GM23248 (cell line): ENCODE data around the gene MARS2. TPM values are rescaled to one million over a fixed set of nuclear protein-coding genes. Genes with fewer than 3 reads are reported as not detected.

Experiments
- DNase-seq: peaks from one replicate; pipeline ENCODE4 v3.0.0-alpha.2; 2015
- H2AFZ ChIP-seq: fragments of 200-600 bp; sonication (generic); 2 replicates; pipeline ENCODE4 v1.6.1; 2016; ENCODE audit warnings: antibody characterized with exemption
- H3F3A ChIP-seq: fragments of 200-600 bp; sonication (generic); 2 replicates; pipeline ENCODE4 v1.6.1; 2016; ENCODE audit warnings: mild to moderate bottlenecking, antibody characterized with exemption, mixed run types; ENCODE audit not compliant: insufficient read depth
- H3K27ac ChIP-seq: fragments of 200-600 bp; sonication (generic); 2 replicates; pipeline ENCODE4 v1.5.1; 2016; ENCODE audit warnings: mild to moderate bottlenecking
- H3K27me3 ChIP-seq: fragments of 200-600 bp; sonication (generic); replicated peaks from 2 replicates; pipeline ENCODE4 v1.6.1; 2016; ENCODE audit warnings: mild to moderate bottlenecking; ENCODE audit not compliant: insufficient read depth
- H3K36me3 ChIP-seq: fragments of 200-600 bp; sonication (generic); 2 replicates; pipeline ENCODE4 v1.6.1; 2016; ENCODE audit warnings: low read depth, mild to moderate bottlenecking
- H3K4me1 ChIP-seq: fragments of 200-600 bp; sonication (generic); 2 replicates; pipeline ENCODE4 v1.6.1; 2016; ENCODE audit warnings: mild to moderate bottlenecking; ENCODE audit not compliant: insufficient read depth
- H3K4me2 ChIP-seq: fragments of 200-600 bp; sonication (generic); one replicate; pipeline ENCODE4 v1.6.1; 2016; ENCODE audit warnings: mild to moderate bottlenecking; ENCODE audit not compliant: unreplicated experiment
- H3K4me3 ChIP-seq: fragments of 200-600 bp; sonication (generic); 2 replicates; pipeline ENCODE4 v1.5.1; 2016; ENCODE audit warnings: mild to moderate bottlenecking
- H3K79me2 ChIP-seq: fragments of 200-600 bp; sonication (generic); 2 replicates; pipeline ENCODE4 v1.6.1; 2016; ENCODE audit warnings: mild to moderate bottlenecking; ENCODE audit not compliant: insufficient read depth
- H3K9ac ChIP-seq: fragments of 200-600 bp; sonication (generic); 2 replicates; pipeline ENCODE4 v1.6.1; 2016; ENCODE audit warnings: mild to moderate bottlenecking
- H3K9me2 ChIP-seq: fragments of 200-600 bp; sonication (generic); 2 replicates; pipeline ENCODE4 v1.6.1; 2016; ENCODE audit warnings: mixed run types, mild to moderate bottlenecking, moderate library complexity; ENCODE audit not compliant: insufficient read depth
- H3K9me3 ChIP-seq: fragments of 200-600 bp; sonication (generic); one replicate; pipeline ENCODE4 v1.6.1; 2017; ENCODE audit warnings: low read depth
- H4K20me1 ChIP-seq: fragments of 200-600 bp; sonication (generic); 2 replicates; pipeline ENCODE4 v1.6.0; 2016; ENCODE audit not compliant: insufficient read depth
- EZH2 ChIP-seq: fragments of 200-600 bp; sonication (generic); IDR thresholded peaks from 2 replicates; pipeline ENCODE4 v1.6.1; 2018; ENCODE audit warnings: antibody characterized with exemption, mild to moderate bottlenecking; ENCODE audit not compliant: insufficient read depth, poor library complexity, severe bottlenecking
- EZH2phosphoT487 ChIP-seq: fragments of 200-600 bp; sonication (generic); IDR thresholded peaks from 2 replicates; pipeline ENCODE4 v1.6.1; 2018; ENCODE audit warnings: antibody characterized with exemption, moderate library complexity, mild to moderate bottlenecking, low read depth; ENCODE audit not compliant: insufficient read depth
- in situ Hi-C: fragments of 300-500 bp; cut with MboI; formaldehyde crosslinking; loops from 2 replicates; pipeline ENCODE4 v1.15.0; 2020
- polyA plus RNA-seq: library from polyadenylated mRNA; unstranded; fragments of >200 nt; fragmentation: Nextera tagmentation; extraction: Ambion mirVana; gene quantifications from 2 replicates; pipeline ENCODE4 v1.2.1, GENCODE V29; 2016
- total RNA-seq: library from RNA; depleted of rRNA; stranded (reverse); fragments of >200 nt; shearing (Covaris generic); gene quantifications from 2 replicates; pipeline ENCODE4 v1.2.3, GENCODE V29; 2014; rRNA removed

MARS2 gene
- total and polyA plus RNA-seq, 2 experiments from 2014 or later, result 3.3 to 4.0 TPM

GRCh38 chr2:197740200-197740599 is 35.0 kb downstream of the MARS2 start:
- H3K9me2 ChIP-seq, result no peaks in the 10 kb centered on the region
- no peak overlapping the region for H3K4me3 ChIP-seq
- no peak overlapping the region for H3K4me2 ChIP-seq
- no peak for DNase-seq
- no peaks in the 10 kb centered on the region for H3K36me3 ChIP-seq
- no peak for TF ChIP-seq EZH2phosphoT487
- no peak for TF ChIP-seq EZH2
- H3K9me3 ChIP-seq, result no peaks in the 10 kb centered on the region
- H3K27me3 ChIP-seq, result no peaks in the 10 kb centered on the region
- H3K4me1 ChIP-seq, result no peaks in the 10 kb centered on the region
- no peak overlapping the region for H2AFZ ChIP-seq
- H3K27ac ChIP-seq, result no peak overlapping the region
- H3F3A ChIP-seq, result no peaks in the 10 kb centered on the region
- no peaks in the 10 kb centered on the region for H3K79me2 ChIP-seq
- H4K20me1 ChIP-seq, result no peaks in the 10 kb centered on the region
- no peak overlapping the region for H3K9ac ChIP-seq
- in situ Hi-C loops, result no loop called here

Other genes with a start within 250 kb of the MARS2 start
- 106 and 151 TPM in 2 replicates for gene HSPD1, start 205.5 kb upstream of the MARS2 start, total RNA-seq
- 209 and 214 TPM in 2 replicates for gene HSPD1, start 205.5 kb upstream of the MARS2 start, polyA plus RNA-seq
- gene HSPE1, start 205.0 kb upstream of the MARS2 start, total RNA-seq, result 54.6 and 83.3 TPM in 2 replicates
- gene HSPE1, start 205.0 kb upstream of the MARS2 start, polyA plus RNA-seq, result 180 and 188 TPM in 2 replicates
- gene MOB4, start 189.3 kb upstream of the MARS2 start, total RNA-seq, result 32.2 and 45.8 TPM in 2 replicates
- gene MOB4, start 189.3 kb upstream of the MARS2 start, polyA plus RNA-seq, result 57.6 and 67.1 TPM in 2 replicates
- 1.6 and 2.1 TPM in 2 replicates for gene RFTN2, start 29.8 kb upstream of the MARS2 start, total RNA-seq
- 2.2 and 2.6 TPM in 2 replicates for gene RFTN2, start 29.8 kb upstream of the MARS2 start, polyA plus RNA-seq
- gene BOLL, start 80.0 kb downstream of the MARS2 start, total RNA-seq, result not detected in 2 replicates
- gene BOLL, start 80.0 kb downstream of the MARS2 start, polyA plus RNA-seq, result not detected in 2 replicates
- 2.3 TPM in 2 replicates for gene PLCL1, start 99.2 kb downstream of the MARS2 start, total RNA-seq
- gene PLCL1, start 99.2 kb downstream of the MARS2 start, polyA plus RNA-seq, result 0.44 and 0.80 TPM in 2 replicates